ENCODE measurements around the gene SCN2B. TPM values are rescaled to one million over a fixed set of nuclear protein-coding genes. Genes with fewer than 3 reads are reported as not detected.
A peak's percentile ranks its signal among the peaks of the same experiment; 100 is the strongest.

Gene SCN2B
- total and polyA plus RNA-seq, 8 donors, result 0.04 to 0.31 (median 0.06) TPM

DNA sequence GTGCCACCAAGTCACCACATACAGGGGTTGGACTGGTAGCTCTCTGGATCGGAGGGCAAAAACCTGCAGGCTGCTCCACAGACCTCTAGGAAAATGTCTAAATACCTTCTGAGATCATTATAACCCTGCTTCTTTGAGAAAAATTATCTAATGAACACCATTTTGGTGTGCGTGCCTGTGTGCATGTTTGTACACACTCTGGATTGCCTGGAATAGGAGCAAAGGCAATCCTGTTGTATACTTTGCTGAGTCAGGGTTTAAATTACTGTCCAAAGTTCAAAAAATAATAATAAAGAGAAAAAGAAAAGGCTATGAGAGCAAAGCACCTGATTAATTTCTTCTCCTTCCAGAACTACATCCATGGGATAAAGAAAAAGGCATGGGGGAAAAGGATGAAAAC lies 37.3 kb upstream of the SCN2B start:
- 74 to 77% methylated on average over 2 of the region's 2 CpGs for WGBS, 2 donors
- intact Hi-C loops (cut with DNase I), result no loop called here
- Histone ChIP-seq H3K27ac (no peak overlapping the region), H3K27me3 (no peaks in the 10 kb centered on the region), H3K4me3 (no peak overlapping the region), H3K36me3 (no peaks in the 10 kb centered on the region), H3K4me1 (no peaks in the 10 kb centered on the region), H3K9me3 (no peaks in the 10 kb centered on the region)
- TF ChIP-seq CTCF (IDR thresholded peaks at IDR 0.05), result no peak
- ATAC-seq, result no peak
- FAIRE-seq, result no peak
- DNase-seq, result no peak

GRCh38 chr11:118213201-118213600 lies 36.8 kb upstream of the SCN2B start:
- DNase-seq (no peak), ATAC-seq (no peak), FAIRE-seq (no peak)
- WGBS, 2 donors, result 76 to 82% methylated on average over 4 of the region's 4 CpGs
- Histone ChIP-seq H3K4me3 (no peak overlapping the region), H3K36me3 (no peaks in the 10 kb centered on the region), H3K27me3 (no peaks in the 10 kb centered on the region), H3K27ac (no peak overlapping the region), H3K9me3 (no peaks in the 10 kb centered on the region), H3K4me1 (no peaks in the 10 kb centered on the region)
- TF ChIP-seq CTCF (IDR thresholded peaks at IDR 0.05), result no peak
- intact Hi-C loops (cut with DNase I), result no loop called here

GRCh38 chr11:118212781-118213191 lies 36.3 kb upstream of the SCN2B start:
- no peak for TF ChIP-seq CTCF (IDR thresholded peaks at IDR 0.05)
- Histone ChIP-seq H3K36me3 (no peaks in the 10 kb centered on the region), H3K9me3 (no peaks in the 10 kb centered on the region), H3K27ac (no peak overlapping the region), H3K27me3 (no peaks in the 10 kb centered on the region), H3K4me3 (no peak overlapping the region), H3K4me1 (no peaks in the 10 kb centered on the region)
- ATAC-seq (peak in 1 of 4 donors; percentile 26), FAIRE-seq (no peak), DNase-seq (no peak)
- intact Hi-C loops (cut with DNase I), result no loop called here
- WGBS, 2 donors, result 63 to 71% methylated on average over 2 of the region's 2 CpGs

- TF ChIP-seq CTCF (IDR thresholded peaks at IDR 0.05), result no peak
- Histone ChIP-seq H3K36me3 (no peaks in the 10 kb centered on the region), H3K27ac (no peak overlapping the region), H3K9me3 (no peaks in the 10 kb centered on the region), H3K4me1 (no peaks in the 10 kb centered on the region), H3K4me3 (no peak overlapping the region), H3K27me3 (no peaks in the 10 kb centered on the region)
- DNase-seq (no peak), FAIRE-seq (no peak), ATAC-seq (peak in 3 of 4 donors; percentile 29 to 46 (median 36))
- WGBS, 2 donors, result 63 to 71% methylated on average over 7 of the region's 7 CpGs
- intact Hi-C loops (cut with DNase I), result no loop called here
Observed at GRCh38 chr11:118212131-118212725, 35.8 kb upstream of the SCN2B start.

- Histone ChIP-seq H3K9me3 (no peaks in the 10 kb centered on the region), H3K27ac (no peak overlapping the region), H3K36me3 (no peaks in the 10 kb centered on the region), H3K27me3 (no peaks in the 10 kb centered on the region), H3K4me3 (no peak overlapping the region), H3K4me1 (no peaks in the 10 kb centered on the region)
- WGBS, 2 donors, result 79 to 83% methylated on average over 6 of the region's 6 CpGs
- FAIRE-seq (no peak), DNase-seq (no peak), ATAC-seq (no peak)
- intact Hi-C loops (cut with DNase I), result no loop called here
- TF ChIP-seq CTCF (IDR thresholded peaks at IDR 0.05), result no peak
Observed at GRCh38 chr11:118211006-118211405, 34.6 kb upstream of the SCN2B start.

Data from pancreas (tissue), 10 donors.